Heart left ventricle (tissue), 16 donors: Measurements from ENCODE around the gene ZNF821. TPM values are rescaled to one million over a fixed set of nuclear protein-coding genes. Genes with fewer than 3 reads are reported as not detected.
A peak's percentile ranks its signal among the peaks of the same experiment; 100 is the strongest.
"Not testable (repeated sequence)": the region's sequence is repeated elsewhere in the genome, so short reads cannot be mapped to it uniquely, and the experiment has no call there.

Experiments used
- ATAC-seq, 4 donors: fragments of 200-7000 bp; cut with Tn5 transposase; one replicate each; pipeline ENCODE4 v1.9.1; 2020 to 2022; ENCODE audit warnings: moderate library complexity in 4 of 4, mild to moderate bottlenecking in 3 of 4, moderate number of reproducible peaks in 1 of 4
- DNase-seq, 5 donors: peaks; one replicate each; pipeline ENCODE4 v3.0.0-alpha.2; 2020
- H3K27ac ChIP-seq, 12 donors: fragments of 200-600 bp; sonication (generic) in 4 of 12; one replicate each; pipeline versions ENCODE4 v1.5.0 to v1.8.0; 2016 to 2022; ENCODE audit warnings: mild to moderate bottlenecking in 2 of 12
- H3K27me3 ChIP-seq, 9 donors: fragments of 200-600 bp; sonication (generic) in 2 of 9; one replicate each; pipeline versions ENCODE4 v1.5.1 to v1.8.0; 2016 to 2022; ENCODE audit warnings: mild to moderate bottlenecking in 3 of 9
- H3K36me3 ChIP-seq, 9 donors: fragments of 200-600 bp; sonication (generic) in 2 of 9; one replicate each; pipeline versions ENCODE4 v1.5.0 to v1.8.0; 2018 to 2022; ENCODE audit warnings: mild to moderate bottlenecking in 2 of 9
- H3K4me1 ChIP-seq, 12 donors: fragments of 200-600 bp; sonication (generic) in 4 of 12; one replicate each; pipeline versions ENCODE4 v1.5.0 to v1.8.0; 2016 to 2022; ENCODE audit warnings: mild to moderate bottlenecking in 3 of 12
- H3K4me3 ChIP-seq, 12 donors: fragments of 200-600 bp; sonication (generic) in 4 of 12; one replicate each; pipeline versions ENCODE4 v1.5.0 to v1.8.0; 2017 to 2022; ENCODE audit warnings: mild to moderate bottlenecking in 9 of 12, moderate library complexity in 4 of 12
- H3K9me3 ChIP-seq, 12 donors: fragments of 200-600 bp; sonication (generic) in 4 of 12; one replicate each; pipeline versions ENCODE4 v1.5.0 to v1.8.0; 2016 to 2022; ENCODE audit warnings: mild to moderate bottlenecking in 1 of 12
- POLR2A ChIP-seq, 2 donors: fragments of 450-650 bp; IDR thresholded peaks; one replicate each; pipeline ENCODE4 v1.6.1; 2017; ENCODE audit warnings: antibody characterized with exemption in 2 of 2, mild to moderate bottlenecking in 2 of 2, moderate library complexity in 2 of 2
- WGBS, 4 donors: extraction: QIAGEN DNeasy Blood & Tissue Kit in 2 of 4; methylation state at CpG; one replicate each; pipeline versions ENCODE4 v1.1.5 to v1.1.7; 2013 to 2018; 5-methylcytosine and 5-hydroxymethylcytosine counted together
- intact Hi-C, 10 donors: fragments of 100-400 bp; cut with DNase I; formaldehyde crosslinking; loops; one replicate each; pipeline versions ENCODE4 v1.11.1 to v1.14.2; 2022
- polyA plus RNA-seq, 2 donors: library from polyadenylated mRNA; stranded (reverse); fragments of 200-250 nt; gene quantifications; one replicate each; pipeline ENCODE4 v1.2.3, GENCODE V29; 2013
- total RNA-seq, 9 donors: library from RNA; depleted of rRNA in 2 of 9; stranded (reverse); fragments of >200 nt in 2 of 9; fragmentation: NEBNext Ultra II Directional in 3 of 9; extraction: Animal tissue kit (Norgen Biotek cat#: 25700) in 3 of 9; gene quantifications; one replicate each; pipeline versions ENCODE4 v1.1.0 to v1.2.4, GENCODE V29; 2016 to 2023
- TF ChIP-seq, protein P1 (sequence below), 12 donors: fragments of 200-600 bp; sonication (generic) in 4 of 12; IDR thresholded peaks; one replicate each; pipeline versions ENCODE4 v1.5.0 to v1.8.0; 2018 to 2022; ENCODE audit warnings: antibody characterized with exemption in 12 of 12, mild to moderate bottlenecking in 5 of 12
- donor health status: ischemic (EF 13 %, LVEDD 7.1; RV severe dilation, severe dysfunction).
- donor health status: healthy with polysubstance abuse.
- donor health status: DM: no; HTN: yes; CAD: no.
- donor health status: DM: no; HTN: no; CAD: no.
- donor health status: ischemic (EF 25% LVEDD 6.9; RV normal size, moderate dysfunction).
- donor health status: ischemic (EF 25% LVEDD 5.7; RV mildly dilated, moderate dysfunction).
- donor health status: healthy.
- donor health status: DM: yes; HTN: yes; CAD: no.
- donor health status: ischemic (EF 35%, LVEDD 5.7; RV mildly dilated, moderate dysfunction).
- donor health status: nonischemic (EF 11% LVEDD 7.7; RV severe dilation, severe dysfunction).
- donor health status: DM: yes; HTN: yes; CAD: no.
- donor health status: PGD.
- donor health status: ischemic (EF 29% LVEDD 5.4; RV normal size, mild dysfunction).
- donor health status: nonischemic (EF 23%, LVEDD 6.1; RV moderate dilation, normal function).

ZNF821 gene
- total and polyA plus RNA-seq, 11 donors: 2.3 to 5.7 (median 3.9) TPM

DNA sequence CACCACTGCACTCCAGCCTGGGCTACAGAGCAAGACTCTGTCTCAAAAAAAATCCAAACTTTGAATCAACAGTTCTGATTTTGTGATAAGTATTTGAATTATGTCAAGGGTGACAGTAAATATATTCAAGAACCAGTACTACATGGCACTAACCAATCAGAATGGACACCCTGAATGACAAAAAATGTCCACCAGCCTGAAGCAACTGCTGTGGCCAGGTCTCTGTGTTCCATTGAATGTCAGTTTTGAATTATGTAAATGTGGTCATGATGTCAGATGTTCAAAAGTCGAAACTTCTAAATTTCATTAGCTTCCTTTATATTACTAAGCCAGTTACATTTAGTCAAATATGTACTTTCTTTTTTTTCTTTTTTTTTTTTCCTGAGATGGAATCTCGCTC, 53.6 kb downstream of the ZNF821 start:
- TF ChIP-seq POLR2A (IDR thresholded peaks at IDR 0.05): no peak
- TF ChIP-seq, protein P1, sequence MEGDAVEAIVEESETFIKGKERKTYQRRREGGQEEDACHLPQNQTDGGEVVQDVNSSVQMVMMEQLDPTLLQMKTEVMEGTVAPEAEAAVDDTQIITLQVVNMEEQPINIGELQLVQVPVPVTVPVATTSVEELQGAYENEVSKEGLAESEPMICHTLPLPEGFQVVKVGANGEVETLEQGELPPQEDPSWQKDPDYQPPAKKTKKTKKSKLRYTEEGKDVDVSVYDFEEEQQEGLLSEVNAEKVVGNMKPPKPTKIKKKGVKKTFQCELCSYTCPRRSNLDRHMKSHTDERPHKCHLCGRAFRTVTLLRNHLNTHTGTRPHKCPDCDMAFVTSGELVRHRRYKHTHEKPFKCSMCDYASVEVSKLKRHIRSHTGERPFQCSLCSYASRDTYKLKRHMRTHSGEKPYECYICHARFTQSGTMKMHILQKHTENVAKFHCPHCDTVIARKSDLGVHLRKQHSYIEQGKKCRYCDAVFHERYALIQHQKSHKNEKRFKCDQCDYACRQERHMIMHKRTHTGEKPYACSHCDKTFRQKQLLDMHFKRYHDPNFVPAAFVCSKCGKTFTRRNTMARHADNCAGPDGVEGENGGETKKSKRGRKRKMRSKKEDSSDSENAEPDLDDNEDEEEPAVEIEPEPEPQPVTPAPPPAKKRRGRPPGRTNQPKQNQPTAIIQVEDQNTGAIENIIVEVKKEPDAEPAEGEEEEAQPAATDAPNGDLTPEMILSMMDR (IDR thresholded peaks at IDR 0.05): no peak
- no peaks in the 10 kb centered on the region for H3K4me1 ChIP-seq
- H3K27ac ChIP-seq: no peak overlapping the region
- no peaks in the 10 kb centered on the region for H3K36me3 ChIP-seq
- intact Hi-C loops: no loop called here
- DNase-seq (no peak), ATAC-seq (no peak)
- WGBS, 4 donors: 90 to 97% (median 93%) methylated on average over 2 of the region's 2 CpGs
- H3K4me3 ChIP-seq: no peak overlapping the region
- no peaks in the 10 kb centered on the region for H3K9me3 ChIP-seq
- H3K27me3 ChIP-seq: no peaks in the 10 kb centered on the region

DNA sequence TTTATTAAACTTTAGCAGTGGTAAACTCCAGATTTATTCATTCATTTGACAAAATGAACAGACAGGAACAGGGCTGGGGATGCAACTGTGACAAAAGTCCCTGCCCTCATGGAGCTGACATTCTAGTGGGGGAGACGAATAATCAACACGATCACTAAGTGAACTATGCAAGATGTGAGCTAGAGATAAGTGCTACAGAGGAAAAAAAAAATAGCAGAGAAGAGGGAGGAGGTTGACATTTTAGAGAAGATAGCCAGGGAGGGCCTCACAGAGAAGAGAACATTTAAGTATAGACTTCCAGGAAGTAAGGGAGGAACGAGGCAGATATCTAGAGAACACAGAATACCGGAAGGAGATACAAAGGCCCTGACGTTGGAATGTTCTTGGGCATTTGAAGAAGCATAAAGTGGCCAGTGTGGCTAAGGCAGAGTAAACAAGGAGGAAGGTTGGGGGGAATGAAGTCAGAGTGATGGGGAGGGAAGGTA, 57.4 kb downstream of the ZNF821 start:
- Histone ChIP-seq H3K4me3 (no peak overlapping the region), H3K36me3 (peaks cover 0 to 14% (median 0%) of the 10 kb centered on the region in 9 donors), H3K27me3 (no peaks in the 10 kb centered on the region), H3K9me3 (no peaks in the 10 kb centered on the region), H3K4me1 (no peaks in the 10 kb centered on the region), H3K27ac (no peak overlapping the region)
- ATAC-seq: no peak
- intact Hi-C loops: no loop called here
- DNase-seq: no peak
- WGBS, 4 donors: 64 to 77% (median 67%) methylated on average over 5 of the region's 5 CpGs
- TF ChIP-seq POLR2A (IDR thresholded peaks at IDR 0.05): no peak
- TF ChIP-seq, protein P1 (IDR thresholded peaks at IDR 0.05): no peak

DNA sequence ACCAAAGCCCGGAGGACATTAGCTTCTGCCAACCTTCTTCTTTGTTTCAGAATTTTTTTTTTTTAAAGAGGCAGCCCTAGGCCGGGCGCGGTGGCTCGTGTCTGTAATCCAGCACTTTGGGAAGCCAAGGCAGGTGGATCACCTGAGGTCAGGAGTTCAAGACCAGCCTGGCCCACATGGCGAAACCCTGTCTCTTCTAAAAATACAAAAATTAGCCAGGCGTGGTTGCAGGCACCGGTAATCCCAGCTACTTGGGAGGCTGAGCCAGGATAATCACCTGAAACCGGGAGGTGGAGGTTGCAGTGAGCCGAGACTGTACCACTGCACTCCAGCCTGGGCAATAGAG, 66.9 kb downstream of the ZNF821 start:
- H3K4me3 ChIP-seq, H3K36me3 ChIP-seq: not testable (repeated sequence)
- WGBS, 4 donors: 84 to 90% (median 87%) methylated on average over 10 of the region's 10 CpGs

DNA sequence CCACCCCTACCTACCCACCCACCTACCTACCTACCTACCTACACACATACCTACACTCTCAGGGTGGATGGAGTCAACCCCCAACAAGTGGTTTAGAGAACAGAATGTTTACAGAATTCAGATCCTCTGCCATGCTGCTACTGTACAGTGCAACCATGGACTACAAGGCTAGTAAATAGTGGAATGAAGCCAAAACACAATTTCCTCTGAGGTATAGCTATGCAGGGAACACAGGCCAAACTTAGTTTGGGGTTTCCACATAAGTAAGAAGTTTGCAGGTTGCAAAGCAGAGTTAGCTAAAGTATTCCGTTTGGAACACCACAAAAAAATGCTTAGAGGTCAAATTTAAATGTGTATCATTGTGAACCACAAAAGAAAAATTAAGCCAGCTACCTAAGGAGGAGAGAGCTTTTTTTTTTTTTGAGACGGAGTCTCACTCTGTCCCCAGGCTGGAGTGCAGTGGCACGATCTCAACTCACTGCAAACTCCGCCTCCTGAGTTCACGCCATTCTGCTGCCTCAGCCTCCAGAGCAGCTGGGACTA, 72.7 kb downstream of the ZNF821 start:
- 79 to 91% (median 89%) methylated on average over 5 of the region's 5 CpGs for WGBS, 4 donors
- peaks cover 0 to 8% (median 5%) of the 10 kb centered on the region in 9 donors for H3K36me3 ChIP-seq
- H3K9me3 ChIP-seq: no peaks in the 10 kb centered on the region
- no peaks in the 10 kb centered on the region for H3K27me3 ChIP-seq
- peaks cover 2 to 23% (median 16%) of the 10 kb centered on the region in 12 donors for H3K4me1 ChIP-seq
- H3K4me3 ChIP-seq: no peak overlapping the region
- intact Hi-C loops: loop anchor here in 2 of 10 donors (5.0 kb wide), 1 partner anchor 36 kb away; the partner anchor contains the start of gene ATXN1L (in 2 of the 2)
- H3K27ac ChIP-seq: no peak overlapping the region
- TF ChIP-seq, protein P1 (IDR thresholded peaks at IDR 0.05): no peak
- TF ChIP-seq POLR2A (IDR thresholded peaks at IDR 0.05): no peak
- ATAC-seq (no peak), DNase-seq (no peak)

More for the DNA sequence above, 66.9 kb downstream of the ZNF821 start:
- ATAC-seq: peak in 1 of 4 donors; percentile 11
- peaks cover 0 to 14% (median 0%) of the 10 kb centered on the region in 12 donors for H3K4me1 ChIP-seq
- H3K9me3 ChIP-seq, DNase-seq, H3K27me3 ChIP-seq, intact Hi-C loops: not testable (repeated sequence)
- peak overlapping the region; percentile 21 to 84 (median 54) for H3K27ac ChIP-seq

DNA sequence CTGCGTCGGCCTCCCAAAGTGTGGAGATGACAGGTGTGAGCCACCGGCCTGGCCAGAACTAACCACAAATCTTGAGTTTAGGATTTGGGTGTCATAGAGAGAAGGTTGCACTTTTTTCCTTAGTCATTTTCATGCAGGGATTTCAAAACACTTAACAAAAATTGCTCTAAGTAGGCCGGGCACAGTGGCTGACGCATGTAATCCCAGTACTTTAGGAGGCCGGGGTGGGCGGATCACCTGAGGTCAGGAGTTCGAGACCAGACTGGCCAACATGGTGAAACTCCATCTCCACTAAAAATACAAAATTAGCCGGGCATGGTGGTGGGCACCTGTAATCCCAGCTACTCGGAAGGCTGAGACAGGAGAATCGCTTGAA, 73.8 kb downstream of the ZNF821 start:
- H3K27ac ChIP-seq: peak overlapping the region in 1 of 12 donors; percentile 99
- intact Hi-C loops: loop anchor here in 2 of 10 donors (5.0 kb wide), 1 partner anchor 37 kb away; the partner anchor contains the start of gene ATXN1L (in 2 of the 2)
- not testable (repeated sequence) for H3K9me3 ChIP-seq, H3K4me3 ChIP-seq, DNase-seq, ATAC-seq, H3K27me3 ChIP-seq
- H3K36me3 ChIP-seq: peaks cover 0 to 15% (median 8%) of the 10 kb centered on the region in 9 donors
- peaks cover 4 to 34% (median 27%) of the 10 kb centered on the region in 12 donors for H3K4me1 ChIP-seq
- 92 to 95% (median 93%) methylated on average over 11 of the region's 11 CpGs for WGBS, 4 donors

Other genes with a start within 250 kb of the ZNF821 start
- gene PHLPP2, start 159.5 kb downstream of the ZNF821 start, total RNA-seq: 1 to 10 TPM; 2.5 to 7.4 (median 3.6) TPM
- gene PHLPP2, start 159.5 kb downstream of the ZNF821 start, polyA plus RNA-seq: 1 to 10 TPM in 1 of 2 donors, under 1 TPM in 1; 0.99 to 1.6 TPM
- 10 to 100 TPM; 32.1 to 60.5 (median 37.1) TPM for gene AP1G1, start 75.3 kb downstream of the ZNF821 start, total RNA-seq
- gene AP1G1, start 75.3 kb downstream of the ZNF821 start, polyA plus RNA-seq: 10 to 100 TPM; 10.5 to 33.0 TPM
- gene ATXN1L, start 38.2 kb downstream of the ZNF821 start, total RNA-seq: 10 to 100 TPM; 14.3 to 24.2 (median 19.8) TPM
- gene ATXN1L, start 38.2 kb downstream of the ZNF821 start, polyA plus RNA-seq: 10 to 100 TPM in 1 of 2 donors, 1 to 10 TPM in 1; 6.9 to 16.5 TPM
- gene IST1, start 11.3 kb upstream of the ZNF821 start, total RNA-seq: 100 to 1,000 TPM in 7 of 9 donors, 10 to 100 TPM in 2; 89.2 to 146 (median 109) TPM
- 100 to 1,000 TPM in 1 of 2 donors, 10 to 100 TPM in 1; 54.5 to 105 TPM for gene IST1, start 11.3 kb upstream of the ZNF821 start, polyA plus RNA-seq
- gene PKD1L3, start 116.2 kb upstream of the ZNF821 start, total RNA-seq: under 1 TPM in 5 of 9 donors, not detected in 4; 0.05 to 0.27 (median 0.07) TPM
- gene PKD1L3, start 116.2 kb upstream of the ZNF821 start, polyA plus RNA-seq: under 1 TPM in 1 of 2 donors, not detected in 1; 0.01 TPM
- gene DHODH, start 124.6 kb upstream of the ZNF821 start, total RNA-seq: 1 to 10 TPM; 5.2 to 9.8 (median 7.5) TPM
- 1 to 10 TPM; 5.3 to 9.1 TPM for gene DHODH, start 124.6 kb upstream of the ZNF821 start, polyA plus RNA-seq
- 100 to 1,000 TPM in 1 of 9 donors, 10 to 100 TPM in 1, 1 to 10 TPM in 6, under 1 TPM in 1; 0.42 to 314 (median 3.6) TPM for gene HP, start 170.3 kb upstream of the ZNF821 start, total RNA-seq
- 1 to 10 TPM; 2.7 to 4.3 TPM for gene HP, start 170.3 kb upstream of the ZNF821 start, polyA plus RNA-seq
- gene HPR, start 179.0 kb upstream of the ZNF821 start, total RNA-seq: 100 to 1,000 TPM in 4 of 9 donors, 10 to 100 TPM in 5; 31.4 to 210 (median 54.7) TPM
- 100 to 1,000 TPM in 1 of 2 donors, 10 to 100 TPM in 1; 20.5 to 148 TPM for gene HPR, start 179.0 kb upstream of the ZNF821 start, polyA plus RNA-seq
- 10 to 100 TPM in 1 of 9 donors, 1 to 10 TPM in 8; 4.6 to 10.5 (median 7.0) TPM for gene TXNL4B, start 209.4 kb upstream of the ZNF821 start, total RNA-seq
- 10 to 100 TPM in 1 of 2 donors, 1 to 10 TPM in 1; 5.4 to 13.5 TPM for gene TXNL4B, start 209.4 kb upstream of the ZNF821 start, polyA plus RNA-seq
- 10 to 100 TPM; 30.6 to 66.5 (median 41.4) TPM for gene DHX38, start 209.7 kb upstream of the ZNF821 start, total RNA-seq
- gene DHX38, start 209.7 kb upstream of the ZNF821 start, polyA plus RNA-seq: 10 to 100 TPM; 32.2 to 52.3 TPM